ENCODE results near the gene RABGAP1L. TPM values are rescaled to one million over a fixed set of nuclear protein-coding genes. Genes with fewer than 3 reads are reported as not detected.

RABGAP1L gene
- total RNA-seq, 4 donors from 2014 or later: 39.3 to 101 (median 63.7) TPM

- Histone ChIP-seq H3K27me3 (no peaks in the 10 kb centered on the region), H3K4me1 (peaks cover 11 to 51% (median 43%) of the 10 kb centered on the region in 4 donors), H3K36me3 (peaks cover 0 to 13% (median 4%) of the 10 kb centered on the region in 4 donors), H3K27ac (replicated peaks in 1 of 4) (peak overlapping the region; percentile 94 to 96 (median 95)), H3K4me3 (peak overlapping the region; percentile 86 to 95 (median 92)), H3K9me3 (no peaks in the 10 kb centered on the region)
- DNase-seq (ENCODE audit: extremely low spot score): no peak
- intact Hi-C loops (cut with DNase I): no loop called here
- TF ChIP-seq POLR2A (IDR thresholded peaks at IDR 0.05; ENCODE audit: low read depth) (no peak), POLR2AphosphoS5 (IDR thresholded peaks at IDR 0.05) (no peak), EP300 (IDR thresholded peaks at IDR 0.05) (no peak)
- TF ChIP-seq, protein P1, sequence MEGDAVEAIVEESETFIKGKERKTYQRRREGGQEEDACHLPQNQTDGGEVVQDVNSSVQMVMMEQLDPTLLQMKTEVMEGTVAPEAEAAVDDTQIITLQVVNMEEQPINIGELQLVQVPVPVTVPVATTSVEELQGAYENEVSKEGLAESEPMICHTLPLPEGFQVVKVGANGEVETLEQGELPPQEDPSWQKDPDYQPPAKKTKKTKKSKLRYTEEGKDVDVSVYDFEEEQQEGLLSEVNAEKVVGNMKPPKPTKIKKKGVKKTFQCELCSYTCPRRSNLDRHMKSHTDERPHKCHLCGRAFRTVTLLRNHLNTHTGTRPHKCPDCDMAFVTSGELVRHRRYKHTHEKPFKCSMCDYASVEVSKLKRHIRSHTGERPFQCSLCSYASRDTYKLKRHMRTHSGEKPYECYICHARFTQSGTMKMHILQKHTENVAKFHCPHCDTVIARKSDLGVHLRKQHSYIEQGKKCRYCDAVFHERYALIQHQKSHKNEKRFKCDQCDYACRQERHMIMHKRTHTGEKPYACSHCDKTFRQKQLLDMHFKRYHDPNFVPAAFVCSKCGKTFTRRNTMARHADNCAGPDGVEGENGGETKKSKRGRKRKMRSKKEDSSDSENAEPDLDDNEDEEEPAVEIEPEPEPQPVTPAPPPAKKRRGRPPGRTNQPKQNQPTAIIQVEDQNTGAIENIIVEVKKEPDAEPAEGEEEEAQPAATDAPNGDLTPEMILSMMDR (IDR thresholded peaks at IDR 0.05): no peak
- WGBS: 7% methylated on average over 5 of the region's 5 CpGs
These were observed 841.4 kb downstream of the RABGAP1L start for GRCh38 chr1:175000697-175001187.

DNA sequence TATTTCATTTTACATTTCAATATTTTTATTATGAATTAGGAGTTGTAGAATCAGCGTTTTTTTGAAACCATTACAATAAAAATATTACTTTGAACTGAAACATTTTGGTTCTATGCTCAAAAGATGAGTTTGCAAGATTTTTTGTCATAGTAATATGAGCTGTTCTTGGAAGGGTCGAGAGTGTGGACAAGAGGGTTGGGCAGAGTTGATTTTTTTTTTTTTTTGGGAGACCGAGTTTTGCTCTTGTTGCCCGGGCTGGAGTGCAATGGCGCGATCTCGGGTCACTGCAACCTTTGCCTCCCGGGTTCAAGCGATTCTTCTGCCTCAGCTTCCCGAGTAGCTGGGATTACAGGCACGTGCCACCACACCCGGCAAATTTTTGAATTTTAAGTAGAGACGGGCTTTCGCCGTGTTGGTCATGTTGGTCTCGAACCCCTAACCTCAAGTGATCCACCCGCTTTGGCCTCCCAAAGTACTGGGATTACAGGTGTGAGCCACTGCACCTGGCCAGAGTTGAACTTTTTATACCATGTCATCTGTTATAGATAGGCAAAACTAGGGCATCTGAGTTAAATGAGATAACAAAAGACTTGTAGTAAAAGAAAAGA lies 843.7 kb downstream of the RABGAP1L start:
- DNase-seq (ENCODE audit: extremely low spot score): no peak
- Histone ChIP-seq H3K4me1 (peaks cover 11 to 48% (median 43%) of the 10 kb centered on the region in 4 donors), H3K9me3 (no peaks in the 10 kb centered on the region), H3K4me3 (no peak overlapping the region), H3K36me3 (peaks cover 0 to 36% (median 23%) of the 10 kb centered on the region in 4 donors), H3K27ac (replicated peaks in 1 of 4) (peak overlapping the region in 1 of 4 donors; percentile 29), H3K27me3 (no peaks in the 10 kb centered on the region)
- intact Hi-C loops (cut with DNase I): no loop called here
- TF ChIP-seq POLR2A (IDR thresholded peaks at IDR 0.05; ENCODE audit: low read depth) (no peak), POLR2AphosphoS5 (IDR thresholded peaks at IDR 0.05) (no peak), EP300 (IDR thresholded peaks at IDR 0.05) (no peak)
- TF ChIP-seq, protein P1 (IDR thresholded peaks at IDR 0.05): no peak
- WGBS: 89% methylated on average over 17 of the region's 17 CpGs

DNA sequence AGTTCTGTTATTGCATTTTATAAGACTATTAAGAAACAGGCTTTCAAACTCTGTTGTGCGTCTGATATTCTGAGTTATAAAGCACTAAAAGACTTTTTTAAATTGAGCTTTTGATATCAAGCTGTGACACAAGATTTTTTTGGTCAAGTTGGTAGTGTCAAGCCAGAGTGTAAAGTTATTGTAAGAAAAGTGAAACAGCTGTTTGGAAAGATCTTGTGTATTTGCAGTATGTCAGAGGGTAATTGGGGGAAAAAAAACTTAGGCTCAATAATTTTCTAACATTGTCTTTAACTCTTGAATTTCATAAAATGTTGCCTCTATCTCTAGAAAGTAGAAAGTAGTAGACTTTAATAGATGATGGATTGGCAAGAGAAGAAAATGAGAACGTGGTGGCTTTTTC lies 844.2 kb downstream of the RABGAP1L start:
- DNase-seq (ENCODE audit: extremely low spot score): no peak
- 56% methylated on average over 2 of the region's 2 CpGs for WGBS
- TF ChIP-seq POLR2AphosphoS5 (IDR thresholded peaks at IDR 0.05) (no peak), EP300 (IDR thresholded peaks at IDR 0.05) (no peak), POLR2A (IDR thresholded peaks at IDR 0.05; ENCODE audit: low read depth) (no peak)
- TF ChIP-seq, protein P1 (IDR thresholded peaks at IDR 0.05): no peak
- Histone ChIP-seq H3K27ac (replicated peaks in 1 of 4) (no peak overlapping the region), H3K27me3 (no peaks in the 10 kb centered on the region), H3K4me1 (peaks cover 11 to 44% (median 38%) of the 10 kb centered on the region in 4 donors), H3K36me3 (peaks cover 0 to 41% (median 28%) of the 10 kb centered on the region in 4 donors), H3K4me3 (no peak overlapping the region), H3K9me3 (no peaks in the 10 kb centered on the region)
- intact Hi-C loops (cut with DNase I): no loop called here

DNA sequence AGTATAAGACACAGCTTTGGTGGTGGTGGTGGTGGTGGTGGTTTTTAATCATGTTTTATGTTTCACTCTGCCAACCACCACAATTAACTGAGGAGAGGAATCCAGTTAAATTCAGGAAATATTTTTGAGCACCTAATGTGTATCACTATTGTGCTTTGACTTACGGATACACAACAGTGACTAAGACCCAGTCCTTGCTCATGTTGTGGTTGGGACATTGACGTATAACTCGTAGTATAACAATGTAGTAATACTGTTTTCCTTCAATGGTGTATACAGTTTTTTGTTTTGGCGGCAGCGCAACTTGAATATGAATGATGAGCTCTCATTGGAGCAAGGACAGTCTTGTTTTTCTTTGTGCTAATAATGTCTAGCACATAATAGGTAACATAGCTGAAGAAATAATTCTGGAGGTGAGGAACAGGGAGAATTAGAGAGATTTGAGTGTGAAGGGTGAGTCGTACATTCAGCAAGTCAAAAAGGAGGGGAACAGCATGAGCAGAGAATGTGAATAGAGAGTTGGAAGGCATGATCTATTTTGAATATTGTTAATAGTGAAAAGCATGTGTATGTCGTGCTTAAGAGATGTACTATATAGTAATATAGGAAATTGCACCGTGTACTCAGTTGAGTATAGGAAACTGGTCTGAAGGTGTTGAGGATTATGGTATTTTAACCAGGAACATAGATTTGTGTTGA lies 845.9 kb downstream of the RABGAP1L start:
- H3K9me3 ChIP-seq: no peaks in the 10 kb centered on the region
- intact Hi-C loops (cut with DNase I): no loop called here
- 87% methylated on average over 8 of the region's 8 CpGs for WGBS

More for the DNA sequence above, 845.9 kb downstream of the RABGAP1L start:
- TF ChIP-seq POLR2AphosphoS5 (IDR thresholded peaks at IDR 0.05): no peak
- no peak for TF ChIP-seq EP300 (IDR thresholded peaks at IDR 0.05)
- no peak for TF ChIP-seq POLR2A (IDR thresholded peaks at IDR 0.05; ENCODE audit: low read depth)
- TF ChIP-seq, protein P1 (IDR thresholded peaks at IDR 0.05): no peak
- Histone ChIP-seq H3K4me1 (peaks cover 16 to 39% (median 36%) of the 10 kb centered on the region in 4 donors), H3K36me3 (peaks cover 2 to 56% (median 45%) of the 10 kb centered on the region in 4 donors), H3K4me3 (no peak overlapping the region), H3K27me3 (no peaks in the 10 kb centered on the region), H3K27ac (replicated peaks in 1 of 4) (no peak overlapping the region)
- no peak for DNase-seq (ENCODE audit: extremely low spot score)
